NCI-H526 treated with DMSO at 0.1 percent for 48 hours (cell line): ENCODE measurements around the gene KIDINS220.
"Not testable (repeated sequence)": the region's sequence is repeated elsewhere in the genome, so short reads cannot be mapped to it uniquely, and the experiment has no call there.

ENCODE experiments used
- DNase-seq: peaks from one replicate; lab custom pipeline; 2025; lab: John Stamatoyannopoulos, UW

KIDINS220 gene

GRCh38 chr2:8754106-8754776 is 83.2 kb downstream of the KIDINS220 start:
- DNase-seq, result peak; percentile 7

GRCh38 chr2:8753609-8754008 is 83.8 kb downstream of the KIDINS220 start:
- no peak for DNase-seq

- no peak for DNase-seq
These were observed 85.0 kb downstream of the KIDINS220 start for GRCh38 chr2:8752385-8752784.

GRCh38 chr2:8750221-8750620 is 87.2 kb downstream of the KIDINS220 start:
- DNase-seq, result no peak

GRCh38 chr2:8743261-8743660 is 94.2 kb downstream of the KIDINS220 start:
- DNase-seq, result no peak

GRCh38 chr2:8740136-8740535 is 97.3 kb downstream of the KIDINS220 start:
- no peak for DNase-seq

- no peak for DNase-seq
These were observed 99.7 kb downstream of the KIDINS220 start for GRCh38 chr2:8737571-8738175.

GRCh38 chr2:8732601-8733000 is 104.8 kb downstream of the KIDINS220 start:
- DNase-seq, result no peak

GRCh38 chr2:8729939-8730338 is 107.5 kb downstream of the KIDINS220 start:
- no peak for DNase-seq

GRCh38 chr2:8729101-8729500 is 108.3 kb downstream of the KIDINS220 start:
- not testable (repeated sequence) for DNase-seq

GRCh38 chr2:8728305-8729015 is 109.0 kb downstream of the KIDINS220 start:
- DNase-seq, result no peak

GRCh38 chr2:8725838-8726237 is 111.6 kb downstream of the KIDINS220 start:
- no peak for DNase-seq

- DNase-seq, result no peak
These were observed 114.4 kb downstream of the KIDINS220 start for GRCh38 chr2:8722986-8723385.

GRCh38 chr2:8721410-8721809 is 116.0 kb downstream of the KIDINS220 start:
- no peak for DNase-seq

- no peak for DNase-seq
These were observed 116.7 kb downstream of the KIDINS220 start for GRCh38 chr2:8720741-8721140.

- no peak for DNase-seq
These were observed 117.9 kb downstream of the KIDINS220 start for GRCh38 chr2:8719528-8719927.

GRCh38 chr2:8714971-8715370 is 122.4 kb downstream of the KIDINS220 start:
- DNase-seq, result no peak

- no peak for DNase-seq
These were observed 123.1 kb downstream of the KIDINS220 start for GRCh38 chr2:8714283-8714682.

- DNase-seq, result no peak
These were observed 126.5 kb downstream of the KIDINS220 start for GRCh38 chr2:8710951-8711350.

- no peak for DNase-seq
These were observed 127.8 kb downstream of the KIDINS220 start for GRCh38 chr2:8709611-8710010.

- no peak for DNase-seq
These were observed 132.5 kb downstream of the KIDINS220 start for GRCh38 chr2:8704906-8705305.

- no peak for DNase-seq
These were observed 135.6 kb downstream of the KIDINS220 start for GRCh38 chr2:8701681-8702379.

- DNase-seq, result no peak
These were observed 137.6 kb downstream of the KIDINS220 start for GRCh38 chr2:8699839-8700238.
